DND-41 (cell line): ENCODE data around the gene CDK5.

Source experiments
- ATAC-seq: fragments of 200-7000 bp; cut with Tn5 transposase; 3 replicates; pipeline ENCODE4 v1.9.1; 2021; ENCODE audit warnings: low read depth; ENCODE audit not compliant: insufficient read depth
- DNase-seq: peaks from one replicate; pipeline ENCODE4 v3.0.0-alpha.2; 2020
- H2AFZ ChIP-seq: 2 replicates; pipeline ENCODE4 v1.6.0; 2012; ENCODE audit warnings: low read depth, low read length
- H3K27ac ChIP-seq: 2 replicates; pipeline ENCODE4 v1.5.1; 2012; ENCODE audit warnings: low read length, inconsistent platforms
- H3K27me3 ChIP-seq: fragments of 200-600 bp; sonication (generic); 2 replicates; pipeline ENCODE4 v1.6.0; 2012; ENCODE audit warnings: low read length, mild to moderate bottlenecking, inconsistent platforms; ENCODE audit not compliant: insufficient read depth, poor library complexity
- H3K36me3 ChIP-seq: 2 replicates; pipeline ENCODE4 v1.5.1; 2012; ENCODE audit warnings: low read length, inconsistent platforms; ENCODE audit not compliant: insufficient read depth
- H3K4me1 ChIP-seq: 2 replicates; pipeline ENCODE4 v1.5.1; 2012; ENCODE audit warnings: mild to moderate bottlenecking, low read length; ENCODE audit not compliant: insufficient read depth
- H3K4me2 ChIP-seq: 2 replicates; pipeline ENCODE4 v1.6.0; 2012; ENCODE audit warnings: mild to moderate bottlenecking, moderate library complexity, low read length, inconsistent platforms; ENCODE audit not compliant: insufficient read depth
- H3K4me3 ChIP-seq, 2 experiments: fragments of 200-600 bp in 1 of 2; shearing (Covaris generic) in 1 of 2; 2 replicates each; pipeline ENCODE4 v1.5.1; 2012 to 2016; ENCODE audit warnings: inconsistent platforms in 2 of 2, low read length in 2 of 2, mild to moderate bottlenecking in 2 of 2, low read depth in 1 of 2, moderate library complexity in 1 of 2
- H3K79me2 ChIP-seq: 2 replicates; pipeline ENCODE4 v1.6.0; 2012; ENCODE audit warnings: low read length, inconsistent platforms; ENCODE audit not compliant: insufficient read depth
- H3K9ac ChIP-seq: 2 replicates; pipeline ENCODE4 v1.6.0; 2012; ENCODE audit warnings: low read depth, mild to moderate bottlenecking, inconsistent platforms, low read length, moderate library complexity
- H3K9me3 ChIP-seq: 2 replicates; pipeline ENCODE4 v1.5.1; 2012; ENCODE audit warnings: low read length, moderate library complexity, mild to moderate bottlenecking, inconsistent platforms; ENCODE audit not compliant: insufficient read depth, severe bottlenecking
- H4K20me1 ChIP-seq: 2 replicates; pipeline ENCODE4 v1.6.0; 2012; ENCODE audit warnings: low read length; ENCODE audit not compliant: insufficient read depth
- EZH2 ChIP-seq: IDR thresholded peaks from 3 replicates; pipeline ENCODE4 v1.6.1; 2012; ENCODE audit warnings: borderline replicate concordance, low read depth, mild to moderate bottlenecking, moderate library complexity, low read length, inconsistent platforms; ENCODE audit not compliant: severe bottlenecking
- TF ChIP-seq, protein P1 (sequence below): IDR thresholded peaks from 2 replicates; pipeline ENCODE4 v1.5.1; 2012; ENCODE audit warnings: borderline replicate concordance, low read length, moderate library complexity, mild to moderate bottlenecking; ENCODE audit not compliant: poor library complexity, severe bottlenecking; ENCODE audit errors: extremely low read depth

CDK5 gene

DNA sequence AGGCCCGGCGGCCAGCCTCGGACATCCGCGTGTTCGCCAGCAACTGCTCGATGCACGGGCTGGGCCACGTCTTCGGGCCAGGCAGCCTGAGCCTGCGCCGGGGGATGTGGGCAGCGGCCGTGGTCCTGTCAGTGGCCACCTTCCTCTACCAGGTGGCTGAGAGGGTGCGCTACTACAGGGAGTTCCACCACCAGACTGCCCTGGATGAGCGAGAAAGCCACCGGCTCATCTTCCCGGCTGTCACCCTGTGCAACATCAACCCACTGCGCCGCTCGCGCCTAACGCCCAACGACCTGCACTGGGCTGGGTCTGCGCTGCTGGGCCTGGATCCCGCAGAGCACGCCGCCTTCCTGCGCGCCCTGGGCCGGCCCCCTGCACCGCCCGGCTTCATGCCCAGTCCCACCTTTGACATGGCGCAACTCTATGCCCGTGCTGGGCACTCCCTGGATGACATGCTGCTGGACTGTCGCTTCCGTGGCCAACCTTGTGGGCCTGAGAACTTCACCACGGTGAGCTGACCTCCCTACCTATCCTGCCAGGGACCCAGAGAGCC is 8.7 kb downstream of the CDK5 start:
- H2AFZ ChIP-seq: no peak overlapping the region
- no peak for DNase-seq
- ATAC-seq: no peak
- no peak overlapping the region for H3K27ac ChIP-seq
- H3K4me3 ChIP-seq: no peak overlapping the region
- H3K79me2 ChIP-seq: no peaks in the 10 kb centered on the region
- H3K36me3 ChIP-seq: peaks cover 16% of the 10 kb centered on the region
- H3K4me1 ChIP-seq: peaks cover 20% of the 10 kb centered on the region
- H4K20me1 ChIP-seq: peaks cover 39% of the 10 kb centered on the region
- no peaks in the 10 kb centered on the region for H3K27me3 ChIP-seq
- H3K9me3 ChIP-seq: no peaks in the 10 kb centered on the region
- TF ChIP-seq EZH2: no peak
- TF ChIP-seq, protein P1, sequence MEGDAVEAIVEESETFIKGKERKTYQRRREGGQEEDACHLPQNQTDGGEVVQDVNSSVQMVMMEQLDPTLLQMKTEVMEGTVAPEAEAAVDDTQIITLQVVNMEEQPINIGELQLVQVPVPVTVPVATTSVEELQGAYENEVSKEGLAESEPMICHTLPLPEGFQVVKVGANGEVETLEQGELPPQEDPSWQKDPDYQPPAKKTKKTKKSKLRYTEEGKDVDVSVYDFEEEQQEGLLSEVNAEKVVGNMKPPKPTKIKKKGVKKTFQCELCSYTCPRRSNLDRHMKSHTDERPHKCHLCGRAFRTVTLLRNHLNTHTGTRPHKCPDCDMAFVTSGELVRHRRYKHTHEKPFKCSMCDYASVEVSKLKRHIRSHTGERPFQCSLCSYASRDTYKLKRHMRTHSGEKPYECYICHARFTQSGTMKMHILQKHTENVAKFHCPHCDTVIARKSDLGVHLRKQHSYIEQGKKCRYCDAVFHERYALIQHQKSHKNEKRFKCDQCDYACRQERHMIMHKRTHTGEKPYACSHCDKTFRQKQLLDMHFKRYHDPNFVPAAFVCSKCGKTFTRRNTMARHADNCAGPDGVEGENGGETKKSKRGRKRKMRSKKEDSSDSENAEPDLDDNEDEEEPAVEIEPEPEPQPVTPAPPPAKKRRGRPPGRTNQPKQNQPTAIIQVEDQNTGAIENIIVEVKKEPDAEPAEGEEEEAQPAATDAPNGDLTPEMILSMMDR: no peak
- no peak overlapping the region for H3K4me2 ChIP-seq
- H3K9ac ChIP-seq: no peak overlapping the region

DNA sequence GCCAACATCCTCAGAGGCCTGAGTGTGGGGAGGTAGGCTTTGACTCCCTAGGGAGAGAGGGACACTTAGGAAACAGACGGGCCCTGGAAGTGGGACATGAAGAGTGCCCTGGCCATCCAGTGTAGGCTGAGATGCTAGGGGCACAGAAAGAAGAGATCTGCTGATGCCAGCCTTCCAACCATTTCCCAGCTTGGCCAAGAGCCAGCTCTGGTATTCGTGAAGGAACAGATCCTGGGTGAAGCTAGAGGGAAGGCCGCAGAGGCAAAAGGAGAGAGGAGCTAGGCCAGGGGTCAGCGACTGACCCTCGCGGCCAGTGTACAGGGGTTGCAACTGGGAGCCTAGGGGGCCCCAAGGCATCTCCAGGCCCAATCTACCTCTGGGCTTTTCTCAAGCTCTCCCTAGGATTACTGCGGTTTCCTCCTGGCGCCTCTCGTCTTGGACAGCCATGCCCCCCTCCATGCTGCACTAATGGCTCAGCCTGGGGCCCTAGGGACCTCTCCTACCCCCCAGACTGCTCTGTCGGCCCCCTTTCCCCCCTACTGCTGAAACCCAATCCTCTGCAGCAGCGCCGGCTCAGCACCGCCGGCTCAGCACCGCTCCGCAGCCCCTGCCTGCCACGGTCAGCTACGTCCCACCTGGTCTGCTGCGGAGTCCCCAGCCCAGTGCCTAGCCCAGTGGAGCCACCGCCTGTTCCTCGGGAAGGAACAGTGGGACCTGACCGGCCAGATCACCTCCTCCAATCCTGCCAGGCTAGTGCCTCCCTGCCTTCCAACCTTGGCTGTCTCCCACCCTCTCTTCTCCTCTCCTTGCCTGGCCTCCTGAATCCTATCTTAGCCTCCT is 9.5 kb downstream of the CDK5 start, which contains the start of gene ASIC3:
Gene ASIC3 (plus strand): TSS at position 556 of the 840 bp plus-strand sequence. CDS start 355 bp downstream, outside the sequence.
- no peak within 1 kb of the TSS for H3K27ac ChIP-seq
- TF ChIP-seq, protein P1: no peak
- TF ChIP-seq EZH2: no peak
- no peak within 1 kb of the TSS for H3K9ac ChIP-seq
- no peaks in the 10 kb centered on the region for H3K27me3 ChIP-seq
- no peaks in the 10 kb centered on the region for H3K79me2 ChIP-seq
- H2AFZ ChIP-seq: no peak within 1 kb of the TSS
- no peaks in the 10 kb centered on the region for H3K9me3 ChIP-seq
- no peak within 1 kb of the TSS for H3K4me3 ChIP-seq
- peaks cover 20% of the 10 kb centered on the region for H3K4me1 ChIP-seq
- H3K4me2 ChIP-seq: no peak within 1 kb of the TSS
- ATAC-seq (no peak), DNase-seq (no peak)
- H4K20me1 ChIP-seq: peaks cover 41% of the 10 kb centered on the region
- H3K36me3 ChIP-seq: peaks cover 20% of the 10 kb centered on the region

DNA sequence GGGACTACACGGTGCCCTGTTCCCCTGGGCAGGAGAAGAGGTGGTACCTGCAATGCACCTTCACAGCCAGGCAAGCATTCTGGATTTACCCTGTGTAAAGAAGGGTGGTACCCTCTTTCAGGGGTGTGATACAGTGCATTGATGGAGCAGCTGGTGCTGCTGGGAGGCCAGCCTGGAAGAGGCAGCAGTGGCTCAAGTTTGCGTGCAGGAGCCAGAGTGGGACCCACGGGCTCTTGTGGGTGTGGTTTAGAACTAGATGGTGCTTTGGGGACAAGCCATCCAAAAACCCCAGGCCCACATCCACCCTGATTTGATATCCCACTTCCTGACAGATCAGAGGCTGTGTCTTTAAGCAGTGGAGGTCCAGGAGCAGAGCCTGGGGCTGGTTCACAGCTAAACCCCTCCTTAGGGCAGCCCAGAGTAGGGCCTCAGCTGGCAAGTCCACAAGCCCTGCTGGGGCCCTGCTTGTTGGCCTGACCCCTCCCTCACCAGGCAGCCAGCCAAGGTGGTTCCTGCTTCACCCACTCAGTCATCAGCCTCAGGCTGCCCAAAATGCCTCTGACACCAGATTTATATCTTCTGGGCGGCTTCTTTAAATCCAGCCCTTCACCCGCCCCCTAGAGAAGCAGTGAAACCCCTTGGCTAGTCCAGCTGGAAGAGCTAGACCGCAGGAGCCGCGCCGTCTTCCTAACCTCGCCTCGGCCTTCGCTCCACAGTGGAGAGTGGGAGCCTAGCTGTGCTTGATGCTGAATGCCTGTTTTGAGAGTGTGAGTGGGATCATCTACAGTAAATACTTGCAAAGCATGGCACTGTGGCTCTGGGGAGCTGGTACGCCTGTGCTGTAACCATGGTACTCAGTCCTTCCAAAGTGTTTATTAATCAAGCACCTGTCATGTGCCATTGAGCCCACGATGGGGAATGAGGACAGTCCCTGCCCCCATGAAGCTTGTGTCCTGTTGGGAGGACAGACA is 10.8 kb downstream of the CDK5 start:
- Histone ChIP-seq H3K4me2 (no peak overlapping the region), H4K20me1 (peaks cover 29% of the 10 kb centered on the region), H3K27me3 (no peaks in the 10 kb centered on the region), H3K9ac (no peak overlapping the region), H3K4me3 (no peak overlapping the region), H2AFZ (no peak overlapping the region), H3K9me3 (no peaks in the 10 kb centered on the region), H3K36me3 (peaks cover 28% of the 10 kb centered on the region), H3K4me1 (peaks cover 14% of the 10 kb centered on the region), H3K27ac (no peak overlapping the region), H3K79me2 (no peaks in the 10 kb centered on the region)
- ATAC-seq: no peak
- TF ChIP-seq, protein P1: no peak
- no peak for TF ChIP-seq EZH2
- no peak for DNase-seq
